ENCODE measurements around the gene VPS50.
A peak's percentile ranks its signal among the peaks of the same experiment; 100 is the strongest.
"Not testable (repeated sequence)": the region's sequence is repeated elsewhere in the genome, so short reads cannot be mapped to it uniquely, and the experiment has no call there.

The VPS50 gene

GRCh38 chr7:93332172-93332571 lies 100.0 kb downstream of the VPS50 start:
- no peak for ATAC-seq

- no peak for ATAC-seq
Observed at GRCh38 chr7:93337052-93337451, 104.9 kb downstream of the VPS50 start.

- ATAC-seq, result not testable (repeated sequence)
Observed at GRCh38 chr7:93342178-93342577, 110.0 kb downstream of the VPS50 start.

GRCh38 chr7:93350338-93350737 lies 118.2 kb downstream of the VPS50 start:
- ATAC-seq, result peak in 1 of 2 donors; percentile 35

GRCh38 chr7:93352881-93353280 lies 120.7 kb downstream of the VPS50 start:
- no peak for ATAC-seq

DNA sequence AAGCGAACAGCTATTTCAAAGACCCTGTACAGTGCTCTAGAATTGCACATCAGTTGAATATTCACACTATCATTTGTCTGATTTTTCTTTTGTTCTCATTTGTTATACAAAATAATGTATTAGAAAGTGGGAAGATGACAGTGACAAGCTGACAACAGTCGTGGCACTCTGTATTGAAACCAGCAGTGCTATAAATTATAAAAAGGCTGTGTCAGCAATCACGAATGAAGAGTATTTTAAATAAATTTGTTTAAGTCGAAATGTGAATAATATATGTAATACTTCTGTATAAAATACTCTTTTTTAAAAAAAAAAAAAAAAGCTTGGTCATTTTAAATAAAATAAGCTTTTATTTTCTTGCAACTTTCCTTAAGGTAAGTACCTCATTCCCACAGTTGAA lies 122.6 kb downstream of the VPS50 start:
- no peak for ATAC-seq

DNA sequence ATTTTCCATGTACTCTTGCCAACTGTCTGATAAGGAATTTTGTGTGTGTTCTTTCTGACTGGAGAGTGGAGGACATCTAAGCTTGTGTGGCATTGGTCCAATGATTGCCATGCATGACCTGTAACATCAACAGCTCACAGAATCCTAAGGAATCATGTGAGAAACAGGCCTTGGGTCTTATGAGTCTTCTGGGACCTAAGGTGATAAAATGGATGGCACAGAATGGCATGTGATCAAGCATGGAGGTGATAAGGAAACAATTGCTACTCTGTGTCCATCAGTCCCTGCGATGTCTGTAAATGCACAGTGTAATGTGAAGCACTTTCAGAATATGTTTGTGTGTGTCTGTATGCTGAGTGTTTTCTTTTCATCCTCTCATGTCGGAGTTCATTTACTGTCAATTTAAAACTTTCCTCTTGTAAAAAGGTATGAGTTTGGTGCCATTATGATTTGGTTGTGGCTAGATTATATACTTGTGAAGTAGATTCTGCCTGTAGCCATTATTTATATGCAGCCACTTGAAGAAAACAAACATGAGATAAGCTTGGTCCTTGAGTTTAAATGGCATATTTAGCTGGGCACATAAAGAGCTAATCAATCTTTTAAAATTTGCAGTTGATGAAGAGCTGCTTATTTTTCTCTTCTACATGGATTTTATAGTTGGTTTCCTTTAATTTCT lies 127.5 kb downstream of the VPS50 start:
- no peak for ATAC-seq

- ATAC-seq, result no peak
Observed at GRCh38 chr7:93361853-93362252, 129.7 kb downstream of the VPS50 start.

- ATAC-seq, result no peak
Observed at GRCh38 chr7:93364806-93365205, 132.6 kb downstream of the VPS50 start.

GRCh38 chr7:93365341-93365740 lies 133.2 kb downstream of the VPS50 start:
- no peak for ATAC-seq

DNA sequence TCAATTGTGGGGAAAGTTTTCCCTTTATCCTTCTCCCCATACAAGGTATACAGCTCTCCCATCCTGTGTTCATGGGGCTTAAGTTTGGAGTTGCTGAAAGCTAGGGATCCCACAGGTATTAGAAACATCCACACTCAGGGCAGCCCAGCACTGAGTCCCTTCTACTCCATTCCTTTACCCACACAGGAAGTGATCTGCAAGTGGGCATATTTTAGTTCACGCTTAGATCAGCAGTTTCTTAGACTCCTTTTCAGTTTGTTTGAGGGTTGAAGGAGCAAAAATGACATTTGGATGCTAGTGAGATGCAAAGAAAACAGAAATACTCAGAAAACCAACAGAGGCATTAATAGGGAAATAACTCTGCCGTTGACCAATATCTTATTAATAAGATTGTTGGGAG lies 134.7 kb downstream of the VPS50 start:
- ATAC-seq, result no peak

GRCh38 chr7:93367254-93367653 lies 135.1 kb downstream of the VPS50 start:
- ATAC-seq, result no peak

DNA sequence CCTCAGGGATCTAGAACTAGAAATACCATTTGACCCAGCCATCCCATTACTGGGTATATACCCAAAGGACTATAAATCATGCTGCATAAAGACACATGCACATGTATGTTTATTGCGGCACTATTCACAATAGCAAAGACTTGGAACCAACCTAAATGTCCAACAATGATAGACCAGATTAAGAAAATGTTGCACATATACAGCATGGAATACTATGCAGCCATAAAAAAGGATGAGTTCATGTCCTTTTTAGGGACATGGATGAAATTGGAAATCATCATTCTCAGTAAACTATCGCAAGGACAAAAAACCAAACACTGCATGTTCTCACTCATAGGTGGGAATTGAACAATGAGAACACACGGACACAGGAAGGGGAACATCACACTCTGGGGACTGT lies 138.8 kb downstream of the VPS50 start:
- not testable (repeated sequence) for ATAC-seq

DNA sequence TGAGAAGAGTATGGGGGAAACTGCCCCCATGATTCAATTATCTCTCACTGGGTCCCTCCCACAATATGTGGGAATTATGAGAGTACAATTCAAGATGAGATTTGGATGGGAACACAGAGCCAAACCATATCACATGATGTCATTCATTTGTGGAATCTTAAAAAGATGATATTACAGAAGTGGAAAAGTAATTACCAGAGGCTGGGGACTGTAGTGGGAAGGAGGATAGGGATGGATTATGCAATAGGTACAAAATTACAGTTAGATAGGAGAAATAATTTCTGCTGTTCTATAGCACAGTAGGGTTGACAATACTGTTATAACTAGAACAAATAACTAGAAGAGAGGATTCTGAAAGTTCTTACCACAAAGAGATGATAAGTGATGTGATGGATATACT lies 141.4 kb downstream of the VPS50 start:
- no peak for ATAC-seq

- no peak for ATAC-seq
Observed at GRCh38 chr7:93374345-93374940, 142.3 kb downstream of the VPS50 start.

DNA sequence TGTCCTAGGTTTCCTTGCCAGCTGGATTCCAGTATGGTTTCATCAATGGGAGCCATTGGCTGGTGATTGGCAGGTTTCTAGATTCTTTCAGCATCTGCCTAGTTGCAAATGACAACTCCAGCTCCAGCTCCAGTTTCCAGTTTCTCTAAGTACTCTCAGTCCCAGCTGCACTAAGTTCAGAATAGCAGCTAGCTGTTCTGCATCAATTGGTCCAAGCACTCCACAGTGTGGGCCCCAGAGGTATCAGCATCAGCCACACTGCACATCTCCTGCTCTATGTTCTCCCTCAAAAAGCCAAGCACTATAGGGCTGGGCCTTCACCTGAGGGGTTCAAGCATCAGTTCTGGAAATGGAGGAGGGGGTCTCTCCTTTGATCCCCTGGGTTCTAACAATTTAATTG lies 143.4 kb downstream of the VPS50 start:
- ATAC-seq, result no peak

GRCh38 chr7:93378131-93378760 lies 146.1 kb downstream of the VPS50 start:
- no peak for ATAC-seq

DNA sequence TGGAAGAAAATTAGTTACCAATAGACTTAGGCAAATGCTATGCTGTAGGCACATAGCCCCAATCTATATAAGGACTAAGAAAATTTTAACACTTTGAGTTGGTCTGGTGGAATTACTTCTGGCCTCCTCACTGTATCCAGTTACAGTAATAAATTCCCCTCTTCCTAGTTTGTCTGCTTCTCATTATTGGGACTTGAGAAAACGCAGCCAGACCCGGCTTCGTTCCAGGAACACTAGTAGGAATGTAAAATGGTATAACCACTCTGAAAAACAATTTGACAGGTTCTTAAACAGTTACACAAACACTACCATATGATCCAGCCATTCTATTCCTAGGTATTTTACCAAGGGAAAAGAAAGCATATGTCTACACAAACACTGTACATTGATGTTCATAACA lies 150.2 kb downstream of the VPS50 start:
- no peak for ATAC-seq

GRCh38 chr7:93390660-93391059 lies 158.5 kb downstream of the VPS50 start:
- ATAC-seq, result no peak

- ATAC-seq, result no peak
Observed at GRCh38 chr7:93392984-93393383, 160.8 kb downstream of the VPS50 start.

- no peak for ATAC-seq
Observed at GRCh38 chr7:93399642-93400041, 167.5 kb downstream of the VPS50 start.

- ATAC-seq, result no peak
Observed at GRCh38 chr7:93402944-93403343, 170.8 kb downstream of the VPS50 start.

DNA sequence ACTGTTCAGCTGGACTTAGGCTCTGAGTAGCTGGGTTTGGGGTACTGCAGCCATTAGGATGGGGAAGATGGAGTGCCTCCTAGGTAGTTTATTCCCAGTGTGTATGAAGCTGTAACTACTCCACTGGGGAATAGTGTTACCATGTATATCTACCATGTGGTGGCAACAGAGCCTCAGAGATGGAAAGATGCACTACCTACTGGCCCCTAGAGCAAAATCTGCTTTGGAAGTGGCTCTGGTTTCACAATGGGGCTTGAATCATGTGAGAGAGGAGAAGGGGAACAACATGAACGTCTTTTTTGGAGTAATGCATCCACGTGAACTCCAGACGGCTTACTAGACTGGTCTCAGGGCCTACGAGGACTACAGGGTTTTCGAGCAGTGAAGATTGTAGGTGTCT lies 175.1 kb downstream of the VPS50 start:
- no peak for ATAC-seq

DNA sequence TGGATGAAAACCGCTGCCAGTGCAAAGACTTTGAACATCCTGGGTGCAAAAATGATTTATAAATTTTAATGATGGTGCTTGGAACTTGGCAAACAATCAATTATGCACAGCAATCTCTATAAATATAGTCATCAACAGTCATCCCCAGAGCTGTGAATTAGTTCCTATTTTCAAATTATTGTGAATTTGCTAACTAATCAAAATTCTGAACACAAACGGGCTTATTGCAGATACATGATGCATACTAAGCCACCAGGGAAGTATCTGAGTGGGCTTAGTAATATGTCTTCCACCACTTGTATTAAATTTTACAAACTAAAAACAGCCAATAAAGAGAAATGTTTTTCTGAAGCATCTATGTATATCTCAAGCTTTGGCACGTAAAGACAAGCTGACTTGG lies 177.2 kb downstream of the VPS50 start:
- ATAC-seq, result no peak
